ENCODE measurements around the gene KRT17. TPM values are rescaled to one million over a fixed set of nuclear protein-coding genes. Genes with fewer than 3 reads are reported as not detected.

KRT17 gene
- total RNA-seq = not detected

- DNase-seq (ENCODE audit: low spot score) = no peak
These were observed at the start of gene KRT17 for GRCh38 chr17:41624208-41625101. TSS of gene KRT17 (minus strand) at chr17:41624575. CDS start at chr17:41624509, 66 bp downstream.

GRCh38 chr17:41672153-41672552 is 47.8 kb upstream of the KRT17 start:
- DNase-seq (ENCODE audit: low spot score) = no peak

GRCh38 chr17:41667280-41668041 is 43.1 kb upstream of the KRT17 start:
- DNase-seq (ENCODE audit: low spot score) = no peak

GRCh38 chr17:41666708-41667279 is 42.4 kb upstream of the KRT17 start:
- DNase-seq (ENCODE audit: low spot score) = peak; percentile 89

GRCh38 chr17:41666237-41666641 is 41.9 kb upstream of the KRT17 start:
- no peak for DNase-seq (ENCODE audit: low spot score)

- peak; percentile 91 for DNase-seq (ENCODE audit: low spot score)
These were observed 41.3 kb upstream of the KRT17 start for GRCh38 chr17:41665566-41666236.

- no peak for DNase-seq (ENCODE audit: low spot score)
These were observed 40.5 kb upstream of the KRT17 start for GRCh38 chr17:41664587-41665565.

GRCh38 chr17:41664172-41664457 is 39.7 kb upstream of the KRT17 start:
- no peak for DNase-seq (ENCODE audit: low spot score)

GRCh38 chr17:41663451-41664171 is 39.2 kb upstream of the KRT17 start:
- no peak for DNase-seq (ENCODE audit: low spot score)

GRCh38 chr17:41660221-41660711 is 35.9 kb upstream of the KRT17 start:
- no peak for DNase-seq (ENCODE audit: low spot score)

- DNase-seq (ENCODE audit: low spot score) = no peak
These were observed 35.2 kb upstream of the KRT17 start for GRCh38 chr17:41659427-41660212.

- no peak for DNase-seq (ENCODE audit: low spot score)
These were observed 34.5 kb upstream of the KRT17 start for GRCh38 chr17:41658846-41659245.

GRCh38 chr17:41657936-41658335 is 33.6 kb upstream of the KRT17 start:
- no peak for DNase-seq (ENCODE audit: low spot score)

GRCh38 chr17:41657176-41657754 is 32.9 kb upstream of the KRT17 start:
- DNase-seq (ENCODE audit: low spot score) = no peak

- DNase-seq (ENCODE audit: low spot score) = no peak
These were observed 32.1 kb upstream of the KRT17 start for GRCh38 chr17:41656249-41657023.

GRCh38 chr17:41655611-41656111 is 31.3 kb upstream of the KRT17 start:
- DNase-seq (ENCODE audit: low spot score) = peak; percentile 76

GRCh38 chr17:41654678-41655607 is 30.6 kb upstream of the KRT17 start:
- no peak for DNase-seq (ENCODE audit: low spot score)

Measured in mucosa of gallbladder (tissue), 1 donor.